Activated CD8-positive, alpha-beta T cell treated with anti-CD3 and anti-CD28 coated beads for 36 hours (primary cell): ENCODE data around the gene SYN1. TPM values are rescaled to one million over a fixed set of nuclear protein-coding genes. Genes with fewer than 3 reads are reported as not detected.

ENCODE experiments used
- ATAC-seq: fragments of 200-7000 bp; cut with Tn5 transposase; one replicate; pipeline ENCODE4 v1.10.0; 2021; ENCODE audit warnings: mild to moderate bottlenecking, moderate library complexity
- CTCF ChIA-PET: fragments of 350-600 bp; sonication (Branson Sonifier 250); formaldehyde crosslinking; loops from one replicate; lab custom pipeline; 2021; ENCODE audit warnings: antibody characterized with exemption; lab: Charles Lee
- POLR2A ChIA-PET: fragments of 350-600 bp; sonication (Branson Sonifier 250); formaldehyde crosslinking; loops from one replicate; lab custom pipeline; 2021; ENCODE audit warnings: antibody characterized with exemption; lab: Charles Lee
- DNase-seq: peaks from one replicate; pipeline ENCODE4 v3.0.0-alpha.2; 2020
- H3K27ac Mint-ChIP-seq: one replicate; pipeline ENCODE4 v1.8.0; 2021; ENCODE audit warnings: mild to moderate bottlenecking, mixed read lengths
- H3K27me3 Mint-ChIP-seq: one replicate; pipeline ENCODE4 v1.8.0; 2021; ENCODE audit warnings: mixed read lengths
- H3K36me3 Mint-ChIP-seq: one replicate; pipeline ENCODE4 v1.8.0; 2021; ENCODE audit warnings: low read depth, mixed read lengths
- H3K4me1 Mint-ChIP-seq: one replicate; pipeline ENCODE4 v1.8.0; 2021; ENCODE audit warnings: low read depth, mixed read lengths
- H3K4me3 Mint-ChIP-seq: one replicate; pipeline ENCODE4 v1.8.0; 2021; ENCODE audit warnings: mild to moderate bottlenecking, moderate library complexity, mixed read lengths
- H3K9me3 Mint-ChIP-seq: one replicate; pipeline ENCODE4 v1.8.0; 2021; ENCODE audit warnings: mixed read lengths
- CTCF ChIP-seq: fragments of 200-600 bp; IDR thresholded peaks from one replicate; pipeline ENCODE4 v1.8.0; 2022; ENCODE audit warnings: antibody characterized with exemption, mild to moderate bottlenecking
- intact Hi-C: fragments of 100-400 bp; cut with micrococcal nuclease; formaldehyde crosslinking; loops from one replicate; pipeline ENCODE4 v1.10.0; 2022
- total RNA-seq, 2 experiments: library from RNA; stranded (reverse); gene quantifications; one replicate each; pipeline ENCODE4 v1.2.3, GENCODE V29; 2021

The SYN1 gene
- total RNA-seq, 2 experiments from 2014 or later = 0.67 to 0.74 TPM

GRCh38 chrX:47623540-47624027, 3.9 kb upstream of the SYN1 start:
- ChIA-PET POLR2A (interaction anchor here (0.5 kb wide), 1 partner anchor 41 kb away, joined by 3 read pairs; no protein-coding TSS in a partner anchor), CTCF (no interaction called here)
- no peaks in the 10 kb centered on the region for H3K9me3 Mint-ChIP-seq
- peaks cover 3% of the 10 kb centered on the region for H3K27me3 Mint-ChIP-seq
- intact Hi-C loops = loop anchor here (10.0 kb wide), 1 partner anchor 59 kb away; the partner anchor contains the start of gene ARAF
- DNase-seq (peak; percentile 53), ATAC-seq (peak; percentile 52)
- peak overlapping the region; percentile 71 for H3K4me3 Mint-ChIP-seq
- TF ChIP-seq CTCF = no peak
- peaks cover 14% of the 10 kb centered on the region for H3K4me1 Mint-ChIP-seq
- H3K36me3 Mint-ChIP-seq = peaks cover 5% of the 10 kb centered on the region
- H3K27ac Mint-ChIP-seq = no peak overlapping the region

- ChIA-PET CTCF (no interaction called here), POLR2A (no interaction called here)
- intact Hi-C loops = loop anchor here (10.0 kb wide), 1 partner anchor 57 kb away; the partner anchor contains the start of gene ARAF
- TF ChIP-seq CTCF = no peak
- Mint-ChIP-seq H3K36me3 (peaks cover 5% of the 10 kb centered on the region), H3K27ac (no peak overlapping the region), H3K27me3 (peaks cover 7% of the 10 kb centered on the region), H3K4me3 (no peak overlapping the region), H3K4me1 (peaks cover 14% of the 10 kb centered on the region), H3K9me3 (no peaks in the 10 kb centered on the region)
- no peak for DNase-seq
- no peak for ATAC-seq
Measured at GRCh38 chrX:47621851-47622250, 2.2 kb upstream of the SYN1 start.

GRCh38 chrX:47620303-47620685, 637 bp upstream of the SYN1 start:
- H3K36me3 Mint-ChIP-seq = peaks cover 3% of the 10 kb centered on the region
- CTCF ChIA-PET = no interaction called here
- no peaks in the 10 kb centered on the region for H3K9me3 Mint-ChIP-seq
- H3K27me3 Mint-ChIP-seq = peaks cover 7% of the 10 kb centered on the region
- TF ChIP-seq CTCF = no peak
- H3K4me1 Mint-ChIP-seq = peaks cover 14% of the 10 kb centered on the region
- DNase-seq (no peak), ATAC-seq (no peak)
- POLR2A ChIA-PET = interaction anchor here (1.0 kb wide), 1 partner anchor 17 kb away, joined by 3 read pairs; no protein-coding TSS in a partner anchor
- H3K4me3 Mint-ChIP-seq = peak overlapping the region; percentile 54
- intact Hi-C loops = loop anchor here (10.0 kb wide), 1 partner anchor 55 kb away; the partner anchor contains the start of gene ARAF
- no peak overlapping the region for H3K27ac Mint-ChIP-seq

- Mint-ChIP-seq H3K4me1 (peaks cover 11% of the 10 kb centered on the region), H3K27me3 (peaks cover 7% of the 10 kb centered on the region), H3K27ac (no peak overlapping the region), H3K36me3 (no peaks in the 10 kb centered on the region), H3K9me3 (no peaks in the 10 kb centered on the region), H3K4me3 (peak overlapping the region; percentile 53)
- no peak for DNase-seq
- intact Hi-C loops = no loop called here
- TF ChIP-seq CTCF = no peak
- ChIA-PET POLR2A (no interaction called here), CTCF (no interaction called here)
- no peak for ATAC-seq
Measured at GRCh38 chrX:47618923-47619485, 653 bp downstream of the SYN1 start.

- H3K36me3 Mint-ChIP-seq = no peaks in the 10 kb centered on the region
- DNase-seq (no peak), ATAC-seq (no peak)
- H3K27ac Mint-ChIP-seq = no peak overlapping the region
- H3K27me3 Mint-ChIP-seq = peaks cover 7% of the 10 kb centered on the region
- no peak for TF ChIP-seq CTCF
- no peaks in the 10 kb centered on the region for H3K4me1 Mint-ChIP-seq
- no peak overlapping the region for H3K4me3 Mint-ChIP-seq
- no peaks in the 10 kb centered on the region for H3K9me3 Mint-ChIP-seq
- CTCF ChIA-PET = no interaction called here
- POLR2A ChIA-PET = no interaction called here
- intact Hi-C loops = no loop called here
Measured at GRCh38 chrX:47614618-47615017, 5.0 kb downstream of the SYN1 start.
